GM12878 (cell line): ENCODE results near the gene RAB36. TPM values are rescaled to one million over a fixed set of nuclear protein-coding genes. Genes with fewer than 3 reads are reported as not detected.

Experiments used
- ATAC-seq: fragments of 200-7000 bp; cut with Tn5 transposase; 3 replicates; pipeline ENCODE4 v1.9.1; 2020; ENCODE audit warnings: mild to moderate bottlenecking, moderate library complexity
- BruUV-seq: library from RNA; stranded (reverse); fragments of 400-500 nt; replicated peaks from 2 replicates; lab custom pipeline; 2021; lab: Mats Ljungman, UMichigan
- CTCF ChIA-PET: fragments of 300-600 bp; sonication (Branson Sonifier 250); formaldehyde crosslinking; extraction: SDS; loops from one replicate; lab custom pipeline; 2021; ENCODE audit warnings: inconsistent platforms; lab: Yijun Ruan, JAX
- POLR2A ChIA-PET: fragments of 350-600 bp; formaldehyde crosslinking; extraction: SDS; loops from one replicate; lab custom pipeline; 2021; ENCODE audit warnings: inconsistent platforms; lab: Charles Lee
- RAD21 ChIA-PET: fragments of 300-600 bp; sonication (Branson Sonifier 250); formaldehyde crosslinking; loops from one replicate; lab custom pipeline; 2023; ENCODE audit warnings: antibody characterized with exemption; ENCODE audit not compliant: unreplicated experiment; lab: Charles Lee
- SMC1A ChIA-PET: fragments of 300-600 bp; sonication (Branson Sonifier 250); formaldehyde crosslinking; loops from one replicate; lab custom pipeline; 2023; ENCODE audit not compliant: unreplicated experiment, uncharacterized antibody; lab: Charles Lee
- DNase-seq: peaks from one replicate; pipeline ENCODE4 v3.0.0-alpha.2; 2011; ENCODE audit warnings: low read depth, low spot score
- FAIRE-seq: peaks from 3 replicates; lab custom pipeline; 2011; peaks lifted over from hg19 to GRCh38; lab: Jason Lieb, UNC
- H2AFZ ChIP-seq: 2 replicates; pipeline ENCODE4 v1.6.0; 2011; ENCODE audit warnings: low read depth, low read length, control low read depth; ENCODE audit not compliant: control insufficient read depth
- H3K27ac ChIP-seq: 2 replicates; pipeline ENCODE4 v1.5.1; 2011; ENCODE audit warnings: control low read depth; ENCODE audit not compliant: control insufficient read depth, insufficient read depth
- H3K27me3 ChIP-seq, 2 experiments: replicated peaks in 1 of 2; 2 replicates each; pipeline versions ENCODE4 v1.6.0 to v1.6.1; 2011; ENCODE audit warnings: low read length in 1 of 2; ENCODE audit not compliant: control insufficient read depth in 2 of 2, insufficient read depth in 2 of 2
- H3K36me3 ChIP-seq, 2 experiments: 2 replicates each; pipeline ENCODE4 v1.5.1; 2011; ENCODE audit warnings: low read length in 1 of 2; ENCODE audit not compliant: control insufficient read depth in 2 of 2, insufficient read depth in 2 of 2
- H3K4me1 ChIP-seq: 2 replicates; pipeline ENCODE4 v1.6.1; 2011; ENCODE audit warnings: mild to moderate bottlenecking, low read length, moderate library complexity, mixed read lengths; ENCODE audit not compliant: control insufficient read depth, insufficient read depth
- H3K4me2 ChIP-seq: 2 replicates; pipeline ENCODE4 v1.6.0; 2011; ENCODE audit warnings: control low read depth; ENCODE audit not compliant: control insufficient read depth, insufficient read depth
- H3K4me3 ChIP-seq: fragments of 200-600 bp; sonication (generic); 2 replicates; pipeline ENCODE4 v1.5.1; 2016
- H3K79me2 ChIP-seq: 2 replicates; pipeline ENCODE4 v1.6.0; 2011; ENCODE audit warnings: low read length; ENCODE audit not compliant: control insufficient read depth, insufficient read depth
- H3K9ac ChIP-seq: 2 replicates; pipeline ENCODE4 v1.8.0; 2011; ENCODE audit warnings: low read length, control low read depth, mixed read lengths; ENCODE audit not compliant: control insufficient read depth, insufficient read depth
- H3K9me3 ChIP-seq: replicated peaks from 3 replicates; pipeline ENCODE4 v1.5.1; 2011; ENCODE audit warnings: mild to moderate bottlenecking, low read length; ENCODE audit not compliant: control insufficient read depth, insufficient read depth
- H4K20me1 ChIP-seq: 2 replicates; pipeline ENCODE4 v1.6.0; 2011; ENCODE audit not compliant: control insufficient read depth, insufficient read depth
- ASH2L ChIP-seq: fragments of 300-600, 200-600 bp; sonication (generic); IDR thresholded peaks from 2 replicates; pipeline ENCODE4 v1.6.1; 2017; ENCODE audit warnings: low read depth, mild to moderate bottlenecking, borderline replicate concordance
- ESRRA ChIP-seq: IDR thresholded peaks from 2 replicates; pipeline ENCODE4 v1.6.1; 2012; ENCODE audit warnings: mild to moderate bottlenecking, low read length, improper control_type of control experiment
- KLF5 ChIP-seq: fragments of 450-650 bp; IDR thresholded peaks from 2 replicates; pipeline ENCODE4 v1.6.1; 2014; ENCODE audit warnings: mild to moderate bottlenecking; ENCODE audit not compliant: partially characterized antibody
- MTA3 ChIP-seq: IDR thresholded peaks from 2 replicates; pipeline ENCODE4 v1.6.1; 2012; ENCODE audit warnings: low read length, inconsistent platforms, borderline replicate concordance
- MYB ChIP-seq: fragments of 150-350 bp; IDR thresholded peaks from 2 replicates; pipeline ENCODE4 v1.6.1; 2014; ENCODE audit warnings: mild to moderate bottlenecking, low read depth, low read length, borderline replicate concordance
- NRF1 ChIP-seq: conservative IDR thresholded peaks from 2 replicates; pipeline ENCODE4 v1.6.1; 2011; ENCODE audit warnings: mild to moderate bottlenecking, low read depth, low read length, improper control_type of control experiment
- POLR2A ChIP-seq: IDR thresholded peaks from 2 replicates; pipeline ENCODE4 v1.6.1; 2011; ENCODE audit warnings: low read depth, mild to moderate bottlenecking, low read length
- RFX5 ChIP-seq: IDR thresholded peaks from 2 replicates; pipeline ENCODE4 v1.6.1; 2011; ENCODE audit warnings: low read depth, low read length, improper control_type of control experiment
- RUNX3 ChIP-seq: IDR thresholded peaks from 2 replicates; pipeline ENCODE4 v1.6.1; 2012; ENCODE audit warnings: low read length, inconsistent platforms
- SPI1 ChIP-seq: IDR thresholded peaks from 2 replicates; pipeline ENCODE4 v1.6.1; 2011; ENCODE audit warnings: low read depth, mild to moderate bottlenecking, low read length, moderate library complexity, borderline replicate concordance; ENCODE audit not compliant: insufficient read depth
- YBX1 ChIP-seq: fragments of 450-650 bp; IDR thresholded peaks from 2 replicates; pipeline ENCODE4 v1.6.1; 2016; ENCODE audit warnings: antibody characterized with exemption
- ZNF207 ChIP-seq: fragments of 450-650 bp; IDR thresholded peaks from 2 replicates; pipeline ENCODE4 v1.6.1; 2014; ENCODE audit warnings: antibody characterized with exemption, mild to moderate bottlenecking, borderline replicate concordance
- WGBS: methylation state at CpG from one replicate; pipeline ENCODE4 v1.1.6; 2016; ENCODE audit warnings: low lambda C conversion rate; ENCODE audit not compliant: insufficient replicate concordance, insufficient coverage; ENCODE audit errors: missing lambda C conversion rate; 5-methylcytosine and 5-hydroxymethylcytosine counted together
- in situ Hi-C: fragments of 300-500 bp; cut with MboI; formaldehyde crosslinking; loops from 9 replicates; pipeline ENCODE4 v1.14.3; 2018; ENCODE audit warnings: mixed read lengths
- intact Hi-C: fragments of 100-400 bp; cut with micrococcal nuclease; formaldehyde crosslinking; loops from one replicate; pipeline ENCODE4 v1.14.2; 2022; ENCODE audit not compliant: unreplicated experiment
- polyA plus RNA-seq, 11 experiments: library from polyadenylated mRNA; depleted of rRNA in 4 of 11; unstranded in 6 of 11; stranded (reverse) in 5 of 11; fragments of >200 nt; fragmentation: Nextera tagmentation in 4 of 11; fragmentation: Illumina TruSeq in 1 of 11; extraction: Ambion mirVana in 4 of 11; extraction: Trizol in 1 of 11; gene quantifications; 1 replicate in 1 of 11; 2 replicates in 10 of 11; pipeline versions ENCODE4 v1.2.1 to v1.2.3, GENCODE V29; 2011 to 2016; ENCODE audit warnings: inconsistent platforms in 2 of 11, missing spikeins in 2 of 11, low read depth in 1 of 11
- total RNA-seq, 4 experiments: library from RNA; depleted of rRNA in 3 of 4; stranded (reverse); fragments of >200 nt in 3 of 4; fragmentation: Illumina TruSeq in 1 of 4; extraction: Trizol in 1 of 4; gene quantifications; 2 replicates each; pipeline versions ENCODE4 v1.2.1 to v1.2.3, GENCODE V29; 2013 to 2021

RAB36 gene
- total and polyA plus RNA-seq, 10 of the 15 experiments (the other 5 are each of a cell fraction or from before 2014, with no cell fraction given), result 0.31 to 2.7 (median 1.1) TPM

DNA sequence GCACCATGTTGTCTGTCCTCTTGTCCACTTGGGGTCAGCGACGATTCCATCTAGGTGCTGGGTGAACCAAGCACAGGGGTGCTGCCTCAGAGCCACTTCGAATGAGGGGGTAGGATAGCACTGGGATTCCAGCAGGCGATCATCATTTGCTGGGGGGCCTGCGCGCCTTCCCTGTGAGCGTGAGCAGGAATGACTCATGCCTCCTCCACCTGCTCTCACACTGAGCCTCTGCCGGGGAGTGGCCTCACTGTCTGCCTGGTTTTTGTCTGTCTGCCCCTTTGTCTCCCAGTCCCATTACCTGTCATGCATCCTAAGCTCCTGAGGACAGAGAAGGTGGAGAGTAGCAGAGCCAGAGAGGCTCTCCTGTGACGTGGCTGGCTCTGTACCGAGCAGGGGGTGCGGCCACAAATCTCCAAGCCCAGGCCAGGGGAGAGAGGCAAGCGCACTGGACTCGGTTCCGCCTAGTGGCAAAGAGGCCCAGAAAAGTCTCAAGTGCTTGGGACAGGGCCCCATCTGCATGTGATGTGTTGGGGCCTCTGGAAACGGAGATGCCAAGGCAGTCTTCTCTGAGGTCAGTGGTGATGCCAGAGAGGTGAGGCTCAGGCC is 34.3 kb upstream of the RAB36 start:
- H3K79me2 ChIP-seq, result no peaks in the 10 kb centered on the region
- intact Hi-C loops (no loop called here), in situ Hi-C loops (no loop called here)
- no peaks in the 10 kb centered on the region; a peak in 1 of 4 replicates for H3K36me3 ChIP-seq
- no peaks in the 10 kb centered on the region for H3K27me3 ChIP-seq
- no peaks in the 10 kb centered on the region for H4K20me1 ChIP-seq
- H2AFZ ChIP-seq, result no peak overlapping the region
- no peak for ATAC-seq
- no peak overlapping the region for H3K27ac ChIP-seq
- BruUV-seq, result no TSS peak
- ChIA-PET POLR2A (no interaction called here), SMC1A (interaction anchor here (1.0 to 1.3 kb wide), 2 partner anchors 99 to 151 kb away, joined by 3 read pairs; no protein-coding TSS in a partner anchor), RAD21 (interaction anchor here (4.4 kb wide), 1 partner anchor 151 kb away, joined by 30 read pairs; no protein-coding TSS in a partner anchor), CTCF (no interaction called here)
- no peak for DNase-seq
- no peak overlapping the region for H3K9ac ChIP-seq
- no peaks in the 10 kb centered on the region for H3K9me3 ChIP-seq
- no peak for TF ChIP-seq ZNF207
- no peak for TF ChIP-seq MTA3
- no peak for TF ChIP-seq ASH2L
- TF ChIP-seq RUNX3, result no peak
- H3K4me3 ChIP-seq, result no peak overlapping the region
- 60% methylated on average over 13 of the region's 15 CpGs for WGBS
- H3K4me1 ChIP-seq, result no peaks in the 10 kb centered on the region
- FAIRE-seq, result no peak
- H3K4me2 ChIP-seq, result no peak overlapping the region

DNA sequence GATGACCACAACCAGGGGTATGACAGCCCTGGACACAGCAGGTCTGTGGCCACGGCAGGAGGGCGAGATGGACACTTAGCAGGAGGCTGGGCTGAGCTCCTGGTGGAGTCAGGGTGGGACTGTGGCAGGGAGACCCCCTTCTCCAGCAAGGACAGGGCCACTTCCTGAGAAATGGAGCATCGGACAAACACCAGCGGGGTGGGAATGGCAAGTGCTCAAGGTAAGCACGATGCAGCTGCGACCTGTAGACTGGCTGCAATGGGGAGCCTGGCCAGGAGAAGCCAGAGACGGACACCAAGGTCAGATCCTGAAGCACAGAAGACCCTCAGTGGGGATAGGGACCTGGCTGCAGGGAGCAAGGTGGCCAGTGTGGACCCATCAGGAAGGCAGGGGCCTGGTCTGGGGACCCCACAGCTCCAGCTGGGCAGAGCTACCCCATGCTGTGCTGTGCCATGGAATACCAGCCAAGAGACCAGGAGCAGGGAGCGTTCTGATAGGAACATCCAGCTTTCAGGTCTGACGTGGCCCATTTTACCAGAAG is 32.7 kb upstream of the RAB36 start:
- BruUV-seq, result no TSS peak
- ChIA-PET CTCF (interaction anchor here (1.0 to 13.8 kb wide), 6 partner anchors 10 to 154 kb away, joined by 3 to 211 read pairs (median 4); partner anchors contain the start of gene RAB36), RAD21 (interaction anchor here (1.3 to 4.4 kb wide), 3 partner anchors 9 to 156 kb away, joined by 3 to 30 read pairs (median 6); no protein-coding TSS in a partner anchor), POLR2A (no interaction called here), SMC1A (interaction anchor here (0.9 to 2.4 kb wide), 4 partner anchors 41 to 153 kb away, joined by 3 to 19 read pairs (median 4); no protein-coding TSS in a partner anchor)
- Histone ChIP-seq H4K20me1 (no peaks in the 10 kb centered on the region), H3K4me2 (no peak overlapping the region), H3K27me3 (no peaks in the 10 kb centered on the region), H3K79me2 (no peaks in the 10 kb centered on the region), H3K36me3 (no peaks in the 10 kb centered on the region), H3K4me1 (no peaks in the 10 kb centered on the region), H2AFZ (no peak overlapping the region), H3K9me3 (no peaks in the 10 kb centered on the region), H3K27ac (no peak overlapping the region), H3K4me3 (no peak overlapping the region), H3K9ac (no peak overlapping the region)
- in situ Hi-C loops (no loop called here), intact Hi-C loops (no loop called here)
- DNase-seq, result no peak
- TF ChIP-seq MYB (no peak), KLF5 (no peak), RUNX3 (no peak), YBX1 (no peak), POLR2A (no peak), ESRRA (no peak), SPI1 (no peak), NRF1 (no peak), RFX5 (no peak)
- FAIRE-seq, result no peak
- no peak for ATAC-seq
- WGBS, result 28% methylated on average over 9 of the region's 9 CpGs
